Hematopoietic multipotent progenitor cell treated with erythropoietin and hydrocortisone succinate and interleukin-3 and kit ligand, for 15 days (in vitro differentiated cells): Measurements from ENCODE around the gene HDAC2.
A peak's percentile ranks its signal among the peaks of the same experiment; 100 is the strongest.
"Not testable (repeated sequence)": the region's sequence is repeated elsewhere in the genome, so short reads cannot be mapped to it uniquely, and the experiment has no call there.

ENCODE experiments used
- DNase-seq: peaks from one replicate; pipeline ENCODE4 v3.0.0-alpha.2; 2015; ENCODE audit warnings: low spot score

The HDAC2 gene

DNA sequence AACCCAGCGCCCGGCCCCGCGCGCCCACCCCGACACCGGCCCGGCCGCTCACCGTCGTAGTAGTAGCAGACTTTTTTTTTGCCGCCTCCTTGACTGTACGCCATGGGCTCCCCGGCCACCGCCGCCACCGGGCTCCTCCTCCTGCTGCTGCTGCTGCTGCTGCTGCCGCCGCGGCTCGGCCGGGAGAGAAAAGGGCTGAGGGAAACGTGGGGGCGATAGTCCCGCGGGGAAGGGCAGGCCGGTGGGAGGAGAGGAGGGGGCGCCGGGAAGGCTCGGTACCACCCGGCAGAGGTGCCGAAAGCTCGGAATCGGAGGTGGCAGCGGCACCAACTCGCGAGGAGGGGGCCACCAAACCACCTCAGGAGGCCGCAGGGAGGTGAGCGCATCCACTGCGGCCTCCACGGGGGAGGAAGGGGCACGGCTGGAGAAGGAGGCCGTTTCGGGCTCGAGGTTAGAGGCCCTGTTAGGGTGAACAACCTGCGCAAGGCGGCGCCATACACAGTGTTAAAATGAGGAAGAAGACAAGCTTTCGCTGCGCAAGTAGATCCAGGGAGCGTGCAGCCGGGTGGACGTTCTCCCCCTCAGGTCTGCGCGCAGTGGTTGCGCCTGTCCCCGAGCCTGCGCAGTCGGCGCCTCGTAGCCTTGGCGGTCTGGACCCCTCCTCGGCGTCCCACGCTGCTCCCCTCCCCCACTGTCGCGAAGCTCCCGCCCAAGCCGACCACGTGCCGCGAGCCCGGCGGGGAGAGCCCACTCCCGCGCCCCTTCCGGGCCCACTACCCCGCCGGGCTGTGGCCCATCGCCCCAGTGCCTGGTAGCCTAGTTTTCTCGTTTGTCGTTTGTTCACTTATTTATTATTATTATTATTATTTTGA, at the start of gene HDAC2:
HDAC2 (minus strand) TSS at position 344 of the 872 bp plus-strand sequence; CDS start at position 104, 240 bp downstream.
- peak; percentile 79 for DNase-seq

GRCh38 chr6:114020196-114020595, 49.2 kb upstream of the HDAC2 start:
- DNase-seq, result no peak

DNA sequence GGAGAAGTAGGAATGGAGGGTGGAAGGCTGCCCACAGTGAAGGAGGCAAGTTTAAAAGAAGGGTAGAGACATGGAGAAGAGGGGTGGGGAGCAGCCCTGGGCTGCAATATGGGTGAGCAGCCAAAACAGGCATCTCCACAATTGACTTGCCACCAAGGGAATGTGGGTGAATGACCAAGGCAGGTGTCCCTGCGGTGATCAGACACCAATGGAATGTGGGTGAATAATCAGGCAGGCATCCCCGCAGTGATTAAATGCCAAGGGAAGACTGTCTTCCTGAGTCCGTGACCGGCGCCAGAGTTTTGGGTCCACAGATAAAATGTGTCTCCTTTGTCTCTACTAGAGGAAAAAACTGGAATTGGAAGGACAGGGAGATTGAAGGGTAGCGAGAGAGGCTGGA, 46.2 kb upstream of the HDAC2 start:
- not testable (repeated sequence) for DNase-seq

DNA sequence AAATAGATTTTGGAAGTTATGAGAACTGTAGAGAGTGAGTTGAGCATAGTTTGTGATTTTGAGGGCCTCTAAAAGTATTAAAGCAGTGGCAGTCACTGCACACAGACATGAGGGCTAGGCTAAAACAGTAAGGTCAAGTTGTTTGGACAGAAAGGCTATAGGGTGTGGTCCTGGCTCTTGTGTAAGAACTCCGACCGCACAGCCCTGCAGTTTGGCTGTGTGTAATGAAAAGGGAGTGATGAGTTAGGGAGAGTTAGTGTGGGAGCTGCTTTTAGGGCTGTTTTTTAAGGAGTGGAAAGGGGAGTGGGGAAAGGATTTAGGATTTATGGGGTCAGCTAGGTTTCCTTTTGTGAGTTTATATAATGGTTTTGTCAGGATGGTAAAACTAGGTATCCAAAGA, 43.2 kb upstream of the HDAC2 start:
- DNase-seq, result not testable (repeated sequence)

DNA sequence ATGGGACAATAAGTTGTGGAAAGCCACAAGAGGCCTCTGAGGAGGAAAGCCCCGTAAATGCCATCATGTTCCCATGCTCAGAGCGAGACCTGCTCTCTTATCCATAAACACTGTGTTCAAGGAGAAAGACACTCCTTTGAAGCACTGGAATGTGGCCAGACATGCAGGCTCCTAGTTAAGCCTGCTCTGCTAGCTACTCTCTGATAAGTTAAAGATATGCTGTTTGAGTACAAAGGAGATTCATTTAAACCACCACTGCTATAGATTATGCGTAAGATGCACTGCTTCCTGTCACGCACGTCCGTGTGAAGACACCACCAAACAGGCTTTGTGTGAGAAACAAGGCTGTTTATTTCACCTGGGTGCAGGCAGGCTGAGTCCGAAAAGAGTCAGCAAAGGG, 40.5 kb upstream of the HDAC2 start:
- DNase-seq, result not testable (repeated sequence)

GRCh38 chr6:114010540-114010939, 39.6 kb upstream of the HDAC2 start:
- DNase-seq, result no peak

- no peak for DNase-seq
Measured at GRCh38 chr6:114009192-114009591, 38.2 kb upstream of the HDAC2 start.

GRCh38 chr6:114008331-114008730, 37.4 kb upstream of the HDAC2 start:
- no peak for DNase-seq

GRCh38 chr6:114007516-114007915, 36.6 kb upstream of the HDAC2 start:
- no peak for DNase-seq

- no peak for DNase-seq
Measured at GRCh38 chr6:114001354-114001753, 30.4 kb upstream of the HDAC2 start.

- no peak for DNase-seq
Measured at GRCh38 chr6:114000069-114000468, 29.1 kb upstream of the HDAC2 start.

GRCh38 chr6:113999284-113999683, 28.3 kb upstream of the HDAC2 start:
- no peak for DNase-seq

- no peak for DNase-seq
Measured at GRCh38 chr6:113998811-113999210, 27.9 kb upstream of the HDAC2 start.

DNA sequence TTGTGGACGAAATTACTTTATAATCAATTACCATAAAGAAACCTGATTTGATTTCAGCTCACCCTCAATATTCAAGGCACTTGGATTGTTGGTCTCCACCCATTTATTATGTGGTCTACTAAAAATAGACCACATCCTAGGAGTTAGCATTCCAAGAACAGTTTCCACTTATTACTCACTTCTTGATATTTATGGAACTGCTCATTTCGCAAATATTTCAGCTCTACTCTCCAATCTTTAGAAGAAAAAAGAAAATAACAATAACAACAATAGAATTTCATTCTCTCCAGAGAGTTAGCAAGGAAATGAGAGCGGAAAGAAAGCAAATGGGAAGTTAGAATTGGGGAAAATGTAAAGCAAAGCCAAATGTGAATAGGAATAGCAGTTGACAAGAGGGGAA, 26.2 kb upstream of the HDAC2 start:
- no peak for DNase-seq

GRCh38 chr6:113995634-113996033, 24.7 kb upstream of the HDAC2 start:
- DNase-seq, result no peak

DNA sequence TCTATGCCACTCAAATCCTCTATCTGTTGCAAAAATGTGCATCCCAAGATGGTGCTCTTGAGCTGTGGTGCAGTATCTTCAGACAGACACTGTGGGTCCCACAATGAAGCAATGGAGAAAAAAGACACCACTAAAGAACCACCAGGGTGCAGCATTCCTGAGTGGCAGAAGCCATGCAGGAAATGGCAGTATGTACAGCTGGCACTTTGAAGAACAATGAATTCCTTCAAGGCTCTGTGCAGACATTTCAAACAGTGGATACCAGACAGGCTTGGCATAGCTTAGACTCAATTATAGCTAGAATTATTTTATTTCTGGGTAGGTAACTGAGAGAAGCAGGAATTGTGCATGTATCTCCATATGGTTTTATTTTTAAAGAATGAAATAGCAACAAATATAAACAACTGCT, 24.0 kb upstream of the HDAC2 start:
- DNase-seq, result no peak

DNA sequence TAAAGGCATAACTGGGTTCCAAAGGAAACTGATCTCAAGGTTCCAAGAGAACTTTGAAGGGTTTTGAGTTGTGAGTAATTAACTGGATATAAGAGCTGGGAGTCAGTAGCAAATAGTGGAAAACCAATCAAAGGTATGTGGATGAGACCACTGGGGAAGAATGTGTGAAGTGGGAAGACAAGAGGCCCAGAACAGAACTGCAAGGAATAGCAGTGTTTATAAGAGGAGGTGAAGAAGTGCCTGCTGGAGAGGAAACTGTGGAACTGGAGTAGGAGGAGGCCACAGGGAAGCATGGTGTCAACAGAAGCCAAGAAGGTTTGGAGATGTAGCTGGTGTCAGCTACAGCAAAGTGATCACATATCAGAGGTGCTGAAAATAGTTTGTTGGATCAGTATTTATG, 18.7 kb upstream of the HDAC2 start:
- no peak for DNase-seq

- DNase-seq, result not testable (repeated sequence)
Measured at GRCh38 chr6:113982675-113983074, 11.7 kb upstream of the HDAC2 start.

DNA sequence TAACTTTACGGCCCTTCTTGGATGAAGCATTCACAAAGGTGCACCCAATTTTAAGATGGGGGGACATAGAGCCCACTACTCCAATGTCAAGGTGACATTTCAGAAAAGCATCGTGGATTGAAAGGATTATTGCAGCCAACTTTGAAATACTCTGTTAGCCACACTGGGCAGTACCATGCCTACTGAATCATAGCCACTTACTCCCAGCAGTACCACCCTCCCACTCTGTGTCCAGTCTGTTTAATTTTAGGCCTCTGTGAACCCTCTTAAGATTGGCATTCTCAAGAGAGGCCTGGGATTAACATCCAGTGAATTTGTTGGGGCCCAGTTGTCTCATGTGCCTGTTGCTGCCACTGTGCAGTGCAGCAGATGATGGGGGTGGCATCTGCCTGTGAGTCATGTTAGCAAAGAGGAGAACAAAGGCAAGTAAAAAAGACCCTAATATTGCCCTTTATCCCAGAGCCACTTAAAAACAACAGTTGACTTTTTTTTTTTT, 11.2 kb upstream of the HDAC2 start:
- no peak for DNase-seq

- no peak for DNase-seq
Measured at GRCh38 chr6:113980937-113981554, 10.1 kb upstream of the HDAC2 start.

DNA sequence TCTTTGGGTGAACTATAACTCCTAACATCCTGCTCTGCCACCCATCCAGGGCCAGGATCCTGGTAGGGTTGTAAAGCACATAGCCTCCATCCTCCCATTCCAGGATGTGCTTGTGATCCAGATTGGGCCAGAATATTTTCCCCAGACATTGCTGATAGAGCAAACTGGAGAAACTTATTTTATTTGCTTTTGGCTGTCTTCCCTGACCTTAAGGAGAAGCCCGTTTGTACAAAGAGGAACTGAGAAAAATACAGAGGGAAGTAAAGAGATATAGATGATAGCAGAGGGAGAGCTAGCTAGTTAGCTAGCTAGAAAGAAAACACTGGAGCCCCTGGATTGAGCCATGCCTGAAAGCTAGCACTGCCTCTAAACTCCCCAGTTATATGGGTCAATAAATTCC, 9.0 kb upstream of the HDAC2 start:
- DNase-seq, result no peak

DNA sequence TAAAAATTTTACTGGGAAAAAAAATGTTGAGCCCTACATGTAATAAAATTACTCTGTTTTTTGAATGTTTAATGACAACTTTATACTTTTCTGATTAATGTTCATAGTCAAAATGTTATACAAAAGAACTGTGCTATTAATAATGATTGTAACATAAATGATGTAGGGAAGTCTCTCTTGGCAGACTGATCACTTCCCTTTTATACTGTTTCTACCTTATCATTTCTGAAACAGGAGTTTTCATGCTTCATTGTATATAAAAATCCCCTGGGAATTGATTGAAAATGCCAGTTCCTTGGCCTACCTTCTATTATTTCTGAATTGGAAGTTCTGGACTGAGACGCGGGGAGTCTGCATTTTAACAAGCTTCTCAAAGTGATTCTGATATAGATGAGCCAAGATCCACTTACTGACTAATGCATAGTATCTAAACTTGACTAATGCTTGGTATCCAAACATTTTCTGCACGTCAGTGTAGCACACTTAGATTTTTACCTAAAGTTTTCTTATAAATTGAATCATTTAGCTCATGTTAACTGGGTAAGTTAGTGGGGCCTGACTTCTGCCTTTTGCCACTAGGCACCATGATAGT, 7.2 kb upstream of the HDAC2 start:
- DNase-seq, result no peak

DNA sequence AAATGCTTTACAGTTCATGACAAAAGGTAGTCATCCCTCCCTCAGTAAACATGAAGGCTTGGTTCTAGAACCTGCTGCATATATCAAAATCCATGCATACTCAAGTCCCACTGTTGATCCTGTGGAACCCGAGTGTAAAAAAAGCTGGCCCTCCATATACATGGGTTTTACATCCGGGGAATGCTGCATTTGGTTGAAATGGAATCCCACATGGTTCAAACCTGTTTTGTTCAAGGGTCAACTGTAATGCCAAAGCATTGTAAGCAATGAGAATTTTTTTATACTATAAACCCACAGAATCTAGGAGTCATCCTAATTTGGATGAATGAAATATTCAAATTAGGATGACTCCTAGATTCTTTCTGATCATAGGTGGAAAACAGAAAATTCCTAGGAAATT, 5.9 kb upstream of the HDAC2 start:
- DNase-seq, result no peak
